Activated gamma-delta T cell treated with Interleukin-2 at 50 U/mL for 16 hours (primary cell): ENCODE measurements around the gene CNTN4.
"Not testable (repeated sequence)": the region's sequence is repeated elsewhere in the genome, so short reads cannot be mapped to it uniquely, and the experiment has no call there.

Source experiments
- DNase-seq: peaks from one replicate; pipeline ENCODE4 v3.0.0-alpha.2; 2020

CNTN4 gene

GRCh38 chr3:2875699-2876098, 777.0 kb downstream of the CNTN4 start:
- no peak for DNase-seq

GRCh38 chr3:2876362-2876761, 777.7 kb downstream of the CNTN4 start:
- no peak for DNase-seq

GRCh38 chr3:2879023-2879422, 780.4 kb downstream of the CNTN4 start:
- DNase-seq, result no peak

- DNase-seq, result no peak
Observed at GRCh38 chr3:2879587-2879986, 780.9 kb downstream of the CNTN4 start.

DNA sequence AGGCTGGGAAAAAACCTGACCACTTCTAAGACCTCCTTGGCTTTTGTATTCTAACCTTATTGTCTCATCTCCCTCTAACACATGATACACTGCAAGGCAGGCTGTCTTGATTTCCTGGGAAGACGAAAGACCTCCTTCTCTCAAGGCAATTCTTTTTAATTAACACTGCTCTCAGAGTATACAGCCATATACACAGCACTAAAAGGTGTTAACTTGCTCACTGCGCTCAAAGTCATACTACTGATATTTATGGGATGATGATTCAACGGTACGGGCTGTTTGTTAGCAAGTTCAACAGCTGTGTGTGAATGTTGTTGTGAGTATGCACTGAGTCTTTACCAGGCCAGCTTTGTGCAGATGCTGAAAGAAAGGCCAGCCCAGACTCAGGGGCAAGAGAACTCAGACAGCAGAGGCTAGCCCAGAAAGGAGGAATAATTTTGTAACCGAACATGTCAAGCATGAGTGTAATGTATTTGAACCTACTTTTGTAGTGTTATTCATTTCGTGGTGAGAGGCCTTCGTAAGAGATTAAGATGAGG, 781.6 kb downstream of the CNTN4 start:
- no peak for DNase-seq

DNA sequence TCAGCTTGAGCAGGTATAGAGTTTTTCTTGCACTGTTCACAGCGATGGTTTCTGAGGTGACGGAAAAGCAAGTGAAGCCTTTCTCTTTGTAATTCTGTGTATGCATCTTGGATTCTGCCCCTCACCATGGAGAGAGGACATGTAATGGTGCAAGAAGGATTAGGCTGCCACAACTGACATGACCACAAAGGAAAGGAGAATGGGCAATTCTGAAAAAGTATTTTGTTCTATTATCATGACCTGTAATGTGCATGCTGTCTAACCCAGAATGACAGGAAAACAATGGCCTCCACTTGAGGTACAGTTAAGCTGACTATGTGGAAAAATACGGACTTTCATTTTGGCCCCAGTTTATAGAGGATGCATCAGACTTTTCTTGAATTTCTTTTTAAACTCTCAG, 784.6 kb downstream of the CNTN4 start:
- DNase-seq, result no peak

- no peak for DNase-seq
Observed at GRCh38 chr3:2888592-2888991, 789.9 kb downstream of the CNTN4 start.

- no peak for DNase-seq
Observed at GRCh38 chr3:2889736-2890135, 791.1 kb downstream of the CNTN4 start.

GRCh38 chr3:2896308-2896939, 797.8 kb downstream of the CNTN4 start:
- DNase-seq, result no peak

DNA sequence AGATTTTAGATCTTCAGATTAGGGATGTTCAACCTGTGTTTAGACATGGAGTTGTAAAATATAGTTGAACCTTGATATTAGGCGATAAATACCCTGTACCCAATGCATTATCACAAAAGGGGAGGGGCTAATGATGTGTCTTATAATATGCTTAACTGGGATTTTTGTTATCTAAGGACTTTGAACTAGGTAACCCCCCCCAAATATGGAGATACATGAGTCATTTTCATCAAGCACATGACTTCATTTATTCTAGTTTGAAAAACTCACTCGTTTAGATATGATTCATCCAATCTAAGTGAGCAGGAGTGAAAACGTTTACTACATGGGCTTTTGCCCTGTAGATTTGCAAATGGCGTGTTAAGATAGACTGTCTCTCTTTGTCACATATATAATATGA, 799.2 kb downstream of the CNTN4 start:
- no peak for DNase-seq

GRCh38 chr3:2898591-2899353, 800.1 kb downstream of the CNTN4 start:
- DNase-seq, result no peak

- no peak for DNase-seq
Observed at GRCh38 chr3:2904054-2904453, 805.4 kb downstream of the CNTN4 start.

- DNase-seq, result no peak
Observed at GRCh38 chr3:2908693-2909351, 810.2 kb downstream of the CNTN4 start.

GRCh38 chr3:2910997-2911396, 812.3 kb downstream of the CNTN4 start:
- no peak for DNase-seq

GRCh38 chr3:2915826-2916225, 817.2 kb downstream of the CNTN4 start:
- DNase-seq, result no peak

DNA sequence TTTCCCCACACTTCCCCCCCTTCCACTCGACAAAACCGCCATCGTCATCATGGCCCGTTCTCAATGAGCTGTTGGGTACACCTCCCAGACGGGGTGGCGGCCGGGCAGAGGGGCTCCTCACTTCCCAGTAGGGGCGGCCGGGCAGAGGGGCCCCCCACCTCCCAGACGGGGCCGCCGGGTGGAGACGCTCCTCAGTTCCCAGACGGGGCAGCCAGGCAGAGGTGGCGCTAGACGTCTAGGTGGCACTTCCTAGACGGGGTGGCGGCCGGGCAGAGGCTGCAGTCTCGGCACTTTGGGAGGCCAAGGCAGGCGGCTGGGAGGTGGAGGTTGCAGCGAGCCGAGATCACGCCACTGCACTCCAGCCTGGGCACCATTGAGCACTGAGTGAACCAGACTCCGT, 818.0 kb downstream of the CNTN4 start:
- DNase-seq, result not testable (repeated sequence)

GRCh38 chr3:2920103-2920502, 821.4 kb downstream of the CNTN4 start:
- no peak for DNase-seq

- no peak for DNase-seq
Observed at GRCh38 chr3:2921452-2921851, 822.8 kb downstream of the CNTN4 start.

DNA sequence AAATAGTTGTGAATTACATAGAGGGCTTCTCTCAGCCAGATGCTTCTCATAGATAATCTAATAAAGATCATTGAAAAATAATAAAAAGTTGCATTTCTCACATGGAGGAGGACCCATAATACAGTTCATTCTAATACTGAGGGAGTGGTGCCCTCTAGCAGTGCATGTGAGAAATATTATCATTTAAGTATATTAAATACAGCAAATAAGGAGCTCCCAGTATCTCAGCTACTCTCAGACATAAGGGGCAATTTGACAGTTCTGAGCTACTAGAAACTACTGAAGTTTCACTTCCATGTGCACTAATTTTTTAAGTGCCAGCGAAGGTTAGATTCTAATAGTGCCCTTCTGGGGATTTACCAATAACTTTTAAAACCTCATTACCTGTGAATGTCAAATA, 823.2 kb downstream of the CNTN4 start:
- no peak for DNase-seq

- no peak for DNase-seq
Observed at GRCh38 chr3:2923390-2923789, 824.7 kb downstream of the CNTN4 start.

DNA sequence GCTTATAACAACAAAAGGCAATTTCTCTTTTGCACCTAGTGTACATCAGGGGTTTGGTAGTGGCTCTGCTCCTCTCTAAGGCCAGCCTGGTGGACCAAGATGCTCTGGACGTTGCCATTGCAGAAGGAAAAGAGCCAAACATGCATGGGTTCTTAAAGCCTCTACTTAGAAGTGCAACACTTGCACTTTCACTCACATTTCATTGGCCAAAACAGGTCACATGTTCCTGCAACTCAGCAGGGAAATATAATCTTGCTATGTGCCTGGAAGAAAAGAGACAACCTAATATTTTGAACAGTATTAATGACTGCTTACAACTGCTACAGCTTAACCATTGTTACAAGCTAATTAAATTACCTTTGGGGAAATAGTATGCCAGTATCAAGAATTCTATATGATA, 828.6 kb downstream of the CNTN4 start:
- DNase-seq, result no peak

- DNase-seq, result no peak
Observed at GRCh38 chr3:2929574-2929973, 830.9 kb downstream of the CNTN4 start.

DNA sequence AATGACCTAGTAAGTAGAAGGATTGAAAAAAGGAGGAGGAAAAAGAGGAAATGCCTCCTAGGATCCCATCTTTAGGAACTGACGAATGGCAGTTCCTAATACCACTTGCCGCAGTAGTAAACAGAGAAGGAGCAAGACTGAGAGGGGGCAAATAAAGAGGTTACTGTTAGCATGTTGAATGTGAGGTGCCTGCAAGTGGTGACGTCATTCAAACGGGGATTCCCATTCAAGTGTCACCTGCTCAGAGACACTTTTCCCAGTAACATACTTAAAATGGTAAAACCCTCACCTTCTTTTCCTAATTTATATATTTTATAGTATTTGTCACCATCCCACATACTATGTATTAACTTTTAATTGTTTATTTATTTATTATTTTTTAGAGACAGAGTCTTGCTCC, 832.6 kb downstream of the CNTN4 start:
- no peak for DNase-seq

DNA sequence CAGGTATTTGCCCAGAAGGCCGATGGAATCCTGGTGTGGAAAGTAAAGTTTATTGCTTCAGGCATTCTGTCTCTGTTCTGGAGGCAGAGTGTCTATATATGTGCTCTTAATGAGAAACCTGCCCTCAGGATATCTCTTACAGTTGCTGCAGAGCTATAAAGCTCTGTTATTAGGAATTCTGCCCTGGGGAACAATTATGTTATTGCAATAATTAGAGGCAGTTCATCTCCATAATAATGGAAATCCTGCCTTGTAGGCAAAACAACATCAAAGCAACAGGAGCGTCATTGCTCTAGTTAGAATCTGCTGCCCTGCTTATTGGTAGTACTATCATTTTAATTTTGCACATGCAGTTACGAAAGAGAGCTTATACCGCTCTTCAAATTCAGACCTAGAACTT, 835.9 kb downstream of the CNTN4 start:
- DNase-seq, result no peak
